ENCODE measurements around the gene ASXL2. TPM values are rescaled to one million over a fixed set of nuclear protein-coding genes. Genes with fewer than 3 reads are reported as not detected.

ASXL2 gene
- total RNA-seq, 1 experiment from 2014 or later, result 32.7 TPM

GRCh38 chr2:25709349-25709748, 168.9 kb downstream of the ASXL2 start:
- Histone ChIP-seq H3K18ac (ENCODE audit: insufficient read length, low read depth, low read length) (no peak overlapping the region), H2BK15ac (ENCODE audit: low read depth, low read length) (no peak overlapping the region), H3K79me1 (ENCODE audit: insufficient read depth, low read depth, low read length, poor library complexity, severe bottlenecking) (no peaks in the 10 kb centered on the region), H4K91ac (ENCODE audit: insufficient read length, low read depth, low read length) (no peak overlapping the region), H3K23me2 (ENCODE audit: insufficient read length, low read depth, low read length, poor library complexity, severe bottlenecking) (no peaks in the 10 kb centered on the region), H3K56ac (ENCODE audit: insufficient read length, low read depth, low read length) (no peak overlapping the region), H3K9me3 (ENCODE audit: control insufficient read depth, low read depth, low read length) (no peaks in the 10 kb centered on the region), H2AFZ (ENCODE audit: low read length) (no peak overlapping the region), H3K9ac (ENCODE audit: extremely low read depth, insufficient read length, low read length) (no peak overlapping the region), H3K27ac (ENCODE audit: insufficient read length, low read depth, low read length) (no peak overlapping the region), H3K4me1 (ENCODE audit: insufficient read depth, low read length) (no peaks in the 10 kb centered on the region), H4K8ac (replicated peaks; ENCODE audit: insufficient read length, low read depth, low read length) (no peak overlapping the region), H3K79me2 (ENCODE audit: insufficient read depth, low read length) (no peaks in the 10 kb centered on the region), H2AK5ac (ENCODE audit: insufficient read length, low read length) (no peak overlapping the region), H3K14ac (ENCODE audit: insufficient read depth, low read length) (no peak overlapping the region), H3K27me3 (ENCODE audit: insufficient read depth, low read length) (no peaks in the 10 kb centered on the region), H2BK5ac (ENCODE audit: insufficient read length, low read length) (no peak overlapping the region), H2BK20ac (ENCODE audit: low read depth, low read length, poor library complexity, severe bottlenecking) (no peak overlapping the region), H2BK120ac (ENCODE audit: low read depth, low read length, poor library complexity, severe bottlenecking) (no peak overlapping the region), H4K20me1 (ENCODE audit: control insufficient read depth, insufficient read depth, insufficient read length) (no peaks in the 10 kb centered on the region), H3K4me2 (ENCODE audit: insufficient read depth, insufficient read length, low read length) (no peak overlapping the region), H2BK12ac (ENCODE audit: insufficient read length, low read depth, low read length) (no peak overlapping the region), H4K5ac (ENCODE audit: insufficient read length, low read depth, low read length) (no peak overlapping the region), H3K4ac (ENCODE audit: low read depth, low read length) (no peak overlapping the region), H3K23ac (ENCODE audit: insufficient read length, low read depth, low read length) (no peak overlapping the region), H3T11ph (ENCODE audit: low read length) (no peak overlapping the region)
- TF ChIP-seq CTCF (conservative IDR thresholded peaks at IDR 0.05), result no peak
- Mint-ChIP-seq H3K9me3 (peaks cover 11 to 13% of the 10 kb centered on the region in 2 experiments), H3K36me3 (ENCODE audit: insufficient read depth in 1 of 3, low read depth in 3 of 3) (peaks cover 3 to 12% (median 6%) of the 10 kb centered on the region in 3 experiments; a peak in 5 of 7 replicates), H3K27me3 (ENCODE audit: low read depth) (0 out of 2 replicates have a peak, but pooled peaks cover 1% of the 10 kb centered on the region), H3K4me1 (no peaks in the 10 kb centered on the region; a peak in 1 of 4 replicates), H3K4me3 (no peak overlapping the region), H3K27ac (no peak overlapping the region)
- no CpG with 5 or more reads among the region's 2 CpGs for WGBS (ENCODE audit: extremely low coverage, insufficient read length, low lambda C conversion rate)
- no peak for DNase-seq
